Skeletal muscle satellite cell (primary cell): Measurements from ENCODE around the gene SCD5.

ENCODE experiments used
- H3K27me3 ChIP-seq: 2 replicates; pipeline ENCODE4 v1.7.0; 2013; ENCODE audit warnings: low read length; ENCODE audit not compliant: control insufficient read depth, insufficient read depth
- H3K36me3 ChIP-seq: 2 replicates; pipeline ENCODE4 v1.7.0; 2013; ENCODE audit warnings: mild to moderate bottlenecking, control low read depth, low read length; ENCODE audit not compliant: insufficient read depth
- H3K4me1 ChIP-seq: 2 replicates; pipeline ENCODE4 v1.7.0; 2013; ENCODE audit warnings: low read length; ENCODE audit not compliant: control insufficient read depth, insufficient read depth
- H3K4me2 ChIP-seq: 2 replicates; pipeline ENCODE4 v1.7.0; 2013; ENCODE audit warnings: mild to moderate bottlenecking, low read length
- H3K4me3 ChIP-seq: 2 replicates; pipeline ENCODE4 v1.7.0; 2013; ENCODE audit warnings: low read length
- H3K9ac ChIP-seq: 2 replicates; pipeline ENCODE4 v1.7.0; 2013; ENCODE audit warnings: mild to moderate bottlenecking, low read depth, low read length, moderate library complexity
- H3K9me3 ChIP-seq: replicated peaks from 2 replicates; pipeline ENCODE4 v1.7.0; 2013; ENCODE audit warnings: mild to moderate bottlenecking, control low read depth, low read length

The SCD5 gene

GRCh38 chr4:82755650-82756049 is 42.9 kb downstream of the SCD5 start:
- no peaks in the 10 kb centered on the region for H3K36me3 ChIP-seq
- H3K4me1 ChIP-seq, result no peaks in the 10 kb centered on the region
- no peaks in the 10 kb centered on the region for H3K9me3 ChIP-seq
- H3K4me3 ChIP-seq, result no peak overlapping the region
- no peak overlapping the region for H3K9ac ChIP-seq
- peaks cover 3% of the 10 kb centered on the region for H3K27me3 ChIP-seq
- H3K4me2 ChIP-seq, result no peak overlapping the region

DNA sequence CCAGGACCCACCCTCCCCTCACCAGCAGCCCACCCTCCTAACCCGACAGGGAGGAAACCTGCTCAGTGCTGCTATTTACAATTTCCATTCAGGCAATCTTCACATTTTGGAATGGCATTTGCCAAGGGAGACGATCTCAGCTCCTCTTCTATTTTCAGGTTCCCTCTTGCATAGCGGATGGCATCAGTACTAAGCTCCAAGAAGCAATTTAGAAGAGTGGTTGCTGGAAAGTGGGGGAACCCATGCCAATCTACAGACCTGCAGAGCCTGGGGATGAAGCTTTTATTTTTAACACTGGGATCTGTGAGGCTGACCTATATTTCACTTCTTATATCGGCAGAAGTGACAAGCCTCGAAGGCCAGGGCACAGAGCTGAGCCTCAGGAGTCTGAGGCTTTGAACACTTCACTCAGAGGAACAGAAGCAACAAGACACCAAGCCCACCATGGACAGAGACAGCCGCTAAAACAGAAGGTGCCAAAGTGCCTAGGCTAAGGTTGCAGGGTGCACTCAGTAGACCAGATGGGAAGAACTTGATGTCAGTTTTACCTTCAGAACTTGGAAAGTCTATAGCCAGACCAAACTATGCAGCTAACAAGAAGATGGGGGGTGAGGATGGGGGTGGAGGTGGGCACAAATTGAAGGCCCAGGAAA is 44.0 kb downstream of the SCD5 start:
- Histone ChIP-seq H3K27me3 (peaks cover under 1% of the 10 kb centered on the region), H3K9me3 (no peaks in the 10 kb centered on the region), H3K4me2 (no peak overlapping the region), H3K36me3 (no peaks in the 10 kb centered on the region), H3K4me3 (no peak overlapping the region), H3K4me1 (no peaks in the 10 kb centered on the region), H3K9ac (no peak overlapping the region)

GRCh38 chr4:82753725-82754410 is 44.7 kb downstream of the SCD5 start:
- H3K9ac ChIP-seq, result no peak overlapping the region
- no peaks in the 10 kb centered on the region for H3K27me3 ChIP-seq
- no peak overlapping the region for H3K4me2 ChIP-seq
- H3K4me3 ChIP-seq, result no peak overlapping the region
- no peaks in the 10 kb centered on the region for H3K36me3 ChIP-seq
- no peaks in the 10 kb centered on the region for H3K4me1 ChIP-seq
- no peaks in the 10 kb centered on the region for H3K9me3 ChIP-seq

DNA sequence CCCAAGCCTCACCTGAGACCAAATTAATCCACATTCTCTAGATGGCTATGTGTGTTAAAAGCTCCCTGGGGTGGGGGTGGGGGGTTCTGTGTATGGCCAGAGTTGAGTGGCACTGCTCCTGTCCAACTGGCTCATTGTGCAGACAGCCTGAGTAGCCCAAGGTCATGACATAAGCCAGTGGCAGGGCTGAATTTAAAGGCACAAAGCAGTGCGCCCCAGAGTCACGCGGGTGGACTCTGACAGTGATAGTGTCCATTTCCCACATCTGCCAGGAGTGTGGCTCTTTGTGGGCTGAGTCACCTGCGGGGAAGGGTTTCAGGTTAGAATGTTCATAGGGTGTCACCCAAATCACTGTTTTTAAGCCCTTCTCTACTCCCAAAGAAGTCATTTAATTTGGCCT is 45.4 kb downstream of the SCD5 start:
- H3K4me1 ChIP-seq, result no peaks in the 10 kb centered on the region
- no peak overlapping the region for H3K9ac ChIP-seq
- no peak overlapping the region for H3K4me3 ChIP-seq
- no peaks in the 10 kb centered on the region for H3K36me3 ChIP-seq
- no peaks in the 10 kb centered on the region for H3K27me3 ChIP-seq
- H3K9me3 ChIP-seq, result no peaks in the 10 kb centered on the region
- no peak overlapping the region for H3K4me2 ChIP-seq

DNA sequence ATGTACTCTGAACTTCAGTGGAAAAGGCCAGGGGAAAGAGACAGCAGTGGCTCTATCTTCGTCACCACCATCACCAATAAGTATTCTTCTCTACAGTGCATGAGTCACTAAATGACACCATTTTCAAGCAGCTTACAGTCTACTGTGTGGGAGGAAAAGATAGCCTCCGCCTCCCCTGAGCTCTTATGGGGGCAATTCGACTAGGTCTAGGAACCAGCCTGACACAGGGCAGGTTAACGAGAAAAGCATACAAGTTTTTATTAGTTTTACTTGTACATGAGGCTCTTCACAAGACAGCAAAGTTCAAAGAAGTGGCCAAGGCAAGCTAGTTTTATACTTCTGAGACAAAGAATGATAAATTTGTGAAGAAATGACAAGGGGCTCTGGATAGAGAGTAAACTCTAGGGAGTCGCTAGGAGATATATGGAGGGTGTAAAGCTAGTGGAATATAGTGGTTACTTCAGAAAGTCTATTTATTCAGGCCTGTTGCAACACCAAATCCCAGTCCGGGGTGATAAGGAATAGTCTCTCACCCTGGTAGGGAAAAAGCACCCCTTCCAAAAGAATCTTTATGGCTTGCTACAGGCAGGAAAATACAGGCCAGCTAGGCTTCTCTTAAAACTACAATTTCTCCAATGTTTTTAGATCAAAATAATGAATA is 49.7 kb downstream of the SCD5 start:
- Histone ChIP-seq H3K4me3 (no peak overlapping the region), H3K9ac (no peak overlapping the region), H3K9me3 (no peaks in the 10 kb centered on the region), H3K36me3 (no peaks in the 10 kb centered on the region), H3K4me1 (no peaks in the 10 kb centered on the region), H3K4me2 (no peak overlapping the region), H3K27me3 (no peaks in the 10 kb centered on the region)

DNA sequence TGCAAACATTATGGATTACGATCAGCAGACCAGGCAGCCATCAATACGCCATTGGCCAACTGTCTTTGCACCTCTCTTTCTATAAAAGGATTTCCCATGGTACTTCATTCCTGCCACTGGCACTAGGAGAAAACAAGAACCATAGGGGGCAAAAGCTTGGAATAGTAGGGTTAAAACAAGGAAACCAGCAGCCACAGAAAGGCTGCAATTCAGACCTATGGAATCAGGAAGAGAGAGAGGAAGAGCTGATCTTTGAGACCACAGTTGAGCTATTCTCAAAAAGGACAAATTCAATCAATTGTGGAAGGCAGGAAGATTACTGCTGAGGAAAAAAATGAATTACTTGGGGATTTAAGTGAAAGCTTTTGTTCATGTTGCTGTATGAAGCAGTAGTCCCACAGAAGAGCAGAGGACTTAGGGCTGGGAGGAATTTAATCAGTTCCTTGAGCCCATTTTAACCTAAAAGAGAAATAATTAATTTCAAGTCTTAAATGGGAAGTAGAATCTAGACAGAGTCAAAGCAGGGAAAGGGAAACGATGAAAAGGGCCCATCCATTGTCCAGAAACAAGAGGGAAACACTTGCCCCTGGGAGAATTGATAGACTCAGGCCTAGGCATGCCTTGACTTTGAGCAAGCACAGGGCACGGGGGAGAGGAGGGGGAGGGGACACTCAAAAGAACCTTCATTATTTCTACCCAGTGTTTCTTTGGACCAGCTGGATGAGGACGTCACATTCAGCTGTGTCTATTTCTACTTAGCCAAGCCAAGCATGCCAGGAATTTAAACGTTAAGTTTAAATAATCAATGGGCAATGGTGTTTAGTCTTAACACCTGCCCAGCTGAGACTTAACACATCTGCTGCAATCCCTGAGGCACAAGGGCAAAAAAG is 50.7 kb downstream of the SCD5 start:
- Histone ChIP-seq H3K9me3 (no peaks in the 10 kb centered on the region), H3K4me2 (no peak overlapping the region), H3K27me3 (no peaks in the 10 kb centered on the region), H3K4me3 (no peak overlapping the region), H3K9ac (no peak overlapping the region), H3K36me3 (no peaks in the 10 kb centered on the region), H3K4me1 (no peaks in the 10 kb centered on the region)

DNA sequence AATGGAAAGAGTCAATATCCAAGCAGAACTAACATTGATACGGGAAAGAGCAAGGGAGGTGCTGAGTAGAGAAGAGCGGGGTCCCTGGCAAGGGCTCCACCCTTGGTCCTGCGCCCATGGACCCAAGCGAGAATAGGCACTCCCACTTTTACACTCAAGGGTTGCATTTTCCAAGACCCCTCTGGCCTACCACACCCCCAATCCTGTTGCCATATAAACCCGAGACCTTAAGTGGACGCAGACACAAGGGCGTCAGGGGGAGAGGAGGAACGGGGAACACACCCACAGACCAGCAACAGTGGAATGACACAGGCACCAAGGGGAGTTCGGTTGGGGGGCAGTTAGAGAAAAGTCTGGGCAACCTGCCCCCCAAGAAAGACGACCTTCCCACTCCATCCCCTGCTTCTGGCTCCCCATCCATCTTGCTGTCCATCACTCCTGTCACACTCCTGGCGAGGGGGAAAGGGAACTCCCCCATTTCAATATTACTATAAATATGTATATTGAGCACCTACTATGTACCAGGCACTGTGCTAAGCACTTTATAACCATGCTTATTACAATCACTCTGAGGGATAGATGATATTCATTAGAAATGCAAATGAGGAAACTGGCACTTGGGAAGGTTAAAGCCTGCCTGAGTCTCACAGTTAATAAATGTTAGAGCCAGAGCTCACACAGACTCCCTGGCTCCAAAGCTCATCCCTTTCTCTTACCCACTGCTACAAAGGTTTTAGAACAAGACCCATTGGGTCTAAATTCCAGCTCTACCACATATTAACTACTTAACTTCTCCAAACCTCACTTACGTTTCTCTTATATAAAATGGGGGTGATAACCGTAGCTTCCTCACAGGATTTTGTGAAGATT is 51.7 kb downstream of the SCD5 start:
- no peaks in the 10 kb centered on the region for H3K27me3 ChIP-seq
- no peak overlapping the region for H3K9ac ChIP-seq
- H3K4me3 ChIP-seq, result no peak overlapping the region
- H3K4me2 ChIP-seq, result no peak overlapping the region
- H3K9me3 ChIP-seq, result no peaks in the 10 kb centered on the region
- H3K4me1 ChIP-seq, result no peaks in the 10 kb centered on the region
- no peaks in the 10 kb centered on the region for H3K36me3 ChIP-seq

- no peaks in the 10 kb centered on the region for H3K4me1 ChIP-seq
- H3K27me3 ChIP-seq, result no peaks in the 10 kb centered on the region
- H3K4me2 ChIP-seq, result no peak overlapping the region
- no peaks in the 10 kb centered on the region for H3K36me3 ChIP-seq
- H3K9ac ChIP-seq, result no peak overlapping the region
- H3K9me3 ChIP-seq, result no peaks in the 10 kb centered on the region
- H3K4me3 ChIP-seq, result no peak overlapping the region
Measured at GRCh38 chr4:82745173-82745842, 53.3 kb downstream of the SCD5 start.

- no peaks in the 10 kb centered on the region for H3K36me3 ChIP-seq
- H3K4me3 ChIP-seq, result no peak overlapping the region
- no peaks in the 10 kb centered on the region for H3K4me1 ChIP-seq
- H3K9me3 ChIP-seq, result no peaks in the 10 kb centered on the region
- H3K9ac ChIP-seq, result no peak overlapping the region
- H3K27me3 ChIP-seq, result no peaks in the 10 kb centered on the region
- H3K4me2 ChIP-seq, result no peak overlapping the region
Measured at GRCh38 chr4:82744284-82744968, 54.2 kb downstream of the SCD5 start.

GRCh38 chr4:82741188-82741587 is 57.4 kb downstream of the SCD5 start:
- H3K9ac ChIP-seq, result no peak overlapping the region
- no peaks in the 10 kb centered on the region for H3K4me1 ChIP-seq
- no peaks in the 10 kb centered on the region for H3K27me3 ChIP-seq
- H3K4me3 ChIP-seq, result no peak overlapping the region
- no peaks in the 10 kb centered on the region for H3K9me3 ChIP-seq
- no peak overlapping the region for H3K4me2 ChIP-seq
- H3K36me3 ChIP-seq, result no peaks in the 10 kb centered on the region
